Measurements from ENCODE around the gene APPBP2.
"Not testable (repeated sequence)": the region's sequence is repeated elsewhere in the genome, so short reads cannot be mapped to it uniquely, and the experiment has no call there.

The APPBP2 gene, protein sequence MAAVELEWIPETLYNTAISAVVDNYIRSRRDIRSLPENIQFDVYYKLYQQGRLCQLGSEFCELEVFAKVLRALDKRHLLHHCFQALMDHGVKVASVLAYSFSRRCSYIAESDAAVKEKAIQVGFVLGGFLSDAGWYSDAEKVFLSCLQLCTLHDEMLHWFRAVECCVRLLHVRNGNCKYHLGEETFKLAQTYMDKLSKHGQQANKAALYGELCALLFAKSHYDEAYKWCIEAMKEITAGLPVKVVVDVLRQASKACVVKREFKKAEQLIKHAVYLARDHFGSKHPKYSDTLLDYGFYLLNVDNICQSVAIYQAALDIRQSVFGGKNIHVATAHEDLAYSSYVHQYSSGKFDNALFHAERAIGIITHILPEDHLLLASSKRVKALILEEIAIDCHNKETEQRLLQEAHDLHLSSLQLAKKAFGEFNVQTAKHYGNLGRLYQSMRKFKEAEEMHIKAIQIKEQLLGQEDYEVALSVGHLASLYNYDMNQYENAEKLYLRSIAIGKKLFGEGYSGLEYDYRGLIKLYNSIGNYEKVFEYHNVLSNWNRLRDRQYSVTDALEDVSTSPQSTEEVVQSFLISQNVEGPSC

GRCh38 chr17:60525685-60526514 is at the start of gene APPBP2:
TSS of gene APPBP2 (minus strand) at chr17:60526242. CDS start at chr17:60525931, 311 bp downstream.
- DNase-seq (ENCODE audit: low read depth): peak; percentile 56

GRCh38 chr17:60573236-60574051 is 47.4 kb upstream of the APPBP2 start:
- DNase-seq (ENCODE audit: low read depth): no peak

DNA sequence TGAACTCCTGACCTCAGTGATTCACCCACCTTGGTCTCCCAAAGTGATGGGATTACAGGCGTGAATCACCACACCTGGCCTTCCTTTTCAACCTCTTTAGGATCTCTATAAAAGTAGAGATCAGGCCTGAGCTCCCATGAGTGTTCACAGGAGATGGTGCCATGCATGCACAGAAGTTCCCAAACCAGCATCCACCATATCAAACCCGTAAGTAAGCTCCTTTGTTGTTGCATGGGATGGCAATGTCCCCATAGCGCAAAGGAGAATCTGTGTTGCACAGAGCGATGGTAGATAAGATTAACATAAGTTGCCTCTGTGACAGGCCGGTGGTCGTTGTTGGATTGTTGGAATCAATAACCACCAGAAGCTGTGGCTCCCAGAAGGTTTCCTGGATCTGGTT is 39.2 kb upstream of the APPBP2 start:
- no peak for DNase-seq (ENCODE audit: low read depth)

DNA sequence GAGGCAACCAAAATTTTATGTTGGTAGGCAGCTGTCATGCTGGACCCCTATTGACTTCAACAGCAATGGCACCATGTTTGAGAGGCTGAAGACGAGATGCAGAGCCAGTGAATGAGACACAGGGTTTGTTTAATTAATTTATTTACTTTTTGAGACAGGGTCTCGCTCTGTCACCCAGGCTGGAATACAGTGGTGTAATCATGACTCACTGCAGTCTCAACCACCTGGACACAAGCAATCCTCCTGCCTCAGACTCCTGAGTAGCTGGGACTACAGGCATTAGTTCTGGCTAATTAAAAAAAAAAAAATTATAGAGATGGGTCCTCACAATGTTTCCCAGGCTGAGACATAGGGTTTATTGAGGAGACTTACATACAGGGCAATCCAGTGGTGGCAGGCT is 37.7 kb upstream of the APPBP2 start:
- no peak for DNase-seq (ENCODE audit: low read depth)

DNA sequence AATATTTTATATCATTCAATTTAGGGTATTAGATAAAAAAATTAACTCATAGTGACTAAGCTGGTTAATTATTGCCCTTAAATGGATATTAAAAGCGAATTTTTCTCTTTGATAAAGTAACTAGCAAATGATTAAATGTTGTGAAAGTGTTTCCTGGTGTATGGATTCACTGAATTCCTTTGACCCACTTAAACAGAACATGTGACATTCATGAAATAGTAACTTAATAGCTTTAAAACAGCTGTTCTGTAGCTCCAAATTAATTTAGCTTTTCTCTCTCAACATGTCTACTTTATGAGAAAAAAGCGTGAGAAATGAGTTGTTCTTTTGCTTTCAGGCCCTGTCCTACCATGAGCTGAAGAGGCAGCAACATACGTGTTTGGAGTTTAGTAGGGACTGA is 36.4 kb upstream of the APPBP2 start:
- no peak for DNase-seq (ENCODE audit: low read depth)

DNA sequence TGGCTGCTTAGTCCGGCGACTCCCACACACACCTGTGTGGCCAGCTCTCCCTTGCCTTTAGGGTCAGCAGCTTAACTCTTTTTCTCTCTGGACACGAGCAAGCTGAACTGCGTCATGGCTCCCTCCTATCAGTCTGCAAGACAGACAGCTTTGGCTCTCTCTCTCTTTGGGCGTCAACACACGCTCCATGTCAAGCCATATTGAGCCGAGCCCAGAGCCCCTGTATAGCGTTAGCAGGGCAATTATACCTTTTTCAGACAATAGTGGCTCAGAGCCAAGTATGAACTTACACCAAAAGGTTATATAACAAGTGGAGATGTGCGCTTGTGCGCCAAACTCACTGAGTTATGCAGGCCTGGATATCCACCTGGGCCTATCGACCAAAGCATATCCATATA is 34.8 kb upstream of the APPBP2 start:
- DNase-seq (ENCODE audit: low read depth): no peak

DNA sequence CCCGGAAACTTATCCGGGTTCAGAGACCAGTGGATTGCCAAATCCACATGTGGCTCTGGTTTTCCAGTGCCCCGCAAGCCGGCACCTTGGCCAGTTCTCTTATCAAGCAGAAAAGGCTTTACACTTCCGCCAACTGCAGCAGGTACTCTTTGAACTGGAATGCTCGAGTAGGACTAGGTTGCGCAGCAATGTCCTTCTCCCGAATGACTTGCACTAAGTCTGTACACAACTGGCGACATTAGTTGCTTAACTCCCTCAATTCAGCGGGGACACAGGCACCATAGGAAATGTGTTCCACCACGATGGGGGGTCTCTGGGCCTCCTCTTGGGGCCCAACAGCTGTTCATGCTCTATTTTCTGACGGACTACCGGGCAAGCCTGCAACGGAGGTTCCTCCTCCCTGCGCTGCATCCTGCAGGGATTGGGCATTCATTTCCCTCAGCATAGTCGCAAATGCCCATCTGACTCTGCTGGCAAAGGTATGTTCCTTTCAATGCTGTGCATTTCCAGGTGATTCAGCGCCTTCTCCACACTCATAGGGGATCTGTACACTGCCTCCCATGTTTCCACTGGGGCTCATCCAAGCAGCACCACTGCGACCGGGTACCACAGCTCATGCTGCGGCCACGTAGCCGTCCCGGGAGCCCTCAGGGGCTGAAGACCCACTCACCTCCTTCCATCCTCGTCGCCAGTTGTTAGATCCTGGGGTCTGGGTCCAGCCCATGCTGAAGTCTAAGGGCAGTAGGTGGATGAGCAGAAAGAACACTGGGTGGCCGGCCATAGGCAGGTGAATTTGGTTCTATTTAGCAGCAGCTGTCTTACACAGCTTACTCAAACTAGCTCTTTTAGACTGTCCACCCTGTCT is 34.2 kb upstream of the APPBP2 start:
- DNase-seq (ENCODE audit: low read depth): no peak

DNA sequence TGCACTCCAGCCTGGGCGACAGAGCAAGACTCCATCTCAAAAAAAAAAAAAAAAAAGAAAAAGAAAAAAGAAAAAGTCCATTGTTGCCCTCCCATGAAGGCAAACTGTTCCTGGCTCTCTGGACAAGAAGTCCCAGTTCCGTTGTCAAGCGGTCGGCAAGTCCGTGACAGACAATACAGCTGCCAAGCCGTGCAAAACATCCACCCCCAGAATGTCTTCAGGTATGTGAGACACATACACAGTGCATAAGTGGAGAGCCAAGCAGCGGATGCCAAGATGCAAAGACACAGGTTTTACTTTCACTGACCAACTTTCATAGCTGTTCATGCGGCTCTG is 33.6 kb upstream of the APPBP2 start:
- DNase-seq (ENCODE audit: low read depth): no peak

DNA sequence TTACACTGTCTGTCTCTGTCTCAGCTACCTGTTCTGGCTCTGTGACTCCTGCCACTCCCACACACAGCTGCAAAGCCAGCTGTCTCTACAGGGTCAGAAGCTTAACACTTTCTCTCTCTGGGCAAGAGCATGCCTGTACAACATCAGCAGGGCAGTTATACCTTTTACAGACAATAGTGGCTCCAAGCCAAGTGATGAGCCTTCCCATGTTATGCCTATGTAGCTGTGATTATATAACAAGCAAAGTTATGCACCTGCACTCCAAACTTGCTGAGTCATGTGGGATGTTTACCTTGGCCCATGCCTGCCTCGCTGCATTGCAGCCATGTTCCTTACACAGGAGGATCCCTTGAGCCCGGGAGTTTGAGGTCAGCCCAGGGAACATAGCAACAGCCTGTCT is 31.8 kb upstream of the APPBP2 start:
- no peak for DNase-seq (ENCODE audit: low read depth)

GRCh38 chr17:60555786-60556185 is 29.7 kb upstream of the APPBP2 start:
- no peak for DNase-seq (ENCODE audit: low read depth)

DNA sequence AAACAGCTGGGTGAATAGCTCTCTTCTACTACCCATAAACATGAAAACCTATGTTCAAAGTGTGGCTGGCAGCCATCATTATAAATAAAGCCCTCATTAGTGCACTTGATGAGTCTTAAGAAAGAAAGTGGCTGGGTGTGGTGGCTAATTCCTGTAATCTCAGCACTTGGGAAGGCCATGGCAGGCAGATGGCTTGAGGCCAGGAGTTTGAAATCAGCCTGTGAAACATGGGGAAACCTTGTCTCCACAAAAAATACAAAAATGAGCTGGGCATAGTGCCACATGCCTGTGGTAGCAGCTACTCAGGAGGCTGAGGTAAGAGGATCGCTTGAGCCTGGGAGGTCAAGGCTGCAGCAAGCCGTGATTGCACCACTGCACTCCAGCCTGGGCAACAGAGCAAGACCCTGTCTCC is 28.3 kb upstream of the APPBP2 start:
- no peak for DNase-seq (ENCODE audit: low read depth)

DNA sequence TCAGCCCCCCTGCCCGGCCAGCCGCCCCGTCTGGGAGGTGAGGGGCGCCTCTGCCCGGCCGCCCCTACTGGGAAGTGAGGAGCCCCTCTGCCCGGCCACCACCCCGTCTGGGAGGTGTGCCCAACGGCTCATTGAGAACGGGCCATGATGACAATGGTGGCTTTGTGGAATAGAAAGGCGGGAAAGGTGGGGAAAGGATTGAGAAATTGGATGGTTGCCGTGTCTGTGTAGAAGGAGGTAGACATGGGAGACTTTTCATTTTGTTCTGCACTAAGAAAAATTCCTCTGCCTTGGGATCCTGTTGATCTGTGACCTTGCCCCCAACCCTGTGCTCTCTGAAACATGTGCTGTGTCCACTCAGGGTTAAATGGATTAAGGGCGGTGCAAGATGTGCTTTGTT is 26.2 kb upstream of the APPBP2 start:
- not testable (repeated sequence) for DNase-seq (ENCODE audit: low read depth)

DNA sequence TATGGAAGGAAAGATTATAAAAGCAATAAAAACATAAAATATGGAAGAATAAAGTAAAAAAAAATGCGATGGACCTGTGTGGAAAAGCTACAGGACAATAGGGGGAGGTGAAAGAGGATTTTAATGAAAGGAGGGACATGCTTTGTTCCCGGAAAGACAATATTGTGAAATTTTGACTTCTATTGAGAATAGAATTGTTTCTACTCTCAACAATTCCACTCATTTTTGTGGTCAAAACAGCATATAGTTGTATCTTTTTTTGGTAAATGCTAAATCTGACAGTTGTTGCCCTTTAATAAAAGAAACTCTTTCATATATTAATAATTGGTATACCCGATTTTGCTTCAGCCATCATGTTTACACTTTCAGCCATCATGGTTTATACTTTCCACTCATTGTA is 22.9 kb upstream of the APPBP2 start:
- no peak for DNase-seq (ENCODE audit: low read depth)

DNA sequence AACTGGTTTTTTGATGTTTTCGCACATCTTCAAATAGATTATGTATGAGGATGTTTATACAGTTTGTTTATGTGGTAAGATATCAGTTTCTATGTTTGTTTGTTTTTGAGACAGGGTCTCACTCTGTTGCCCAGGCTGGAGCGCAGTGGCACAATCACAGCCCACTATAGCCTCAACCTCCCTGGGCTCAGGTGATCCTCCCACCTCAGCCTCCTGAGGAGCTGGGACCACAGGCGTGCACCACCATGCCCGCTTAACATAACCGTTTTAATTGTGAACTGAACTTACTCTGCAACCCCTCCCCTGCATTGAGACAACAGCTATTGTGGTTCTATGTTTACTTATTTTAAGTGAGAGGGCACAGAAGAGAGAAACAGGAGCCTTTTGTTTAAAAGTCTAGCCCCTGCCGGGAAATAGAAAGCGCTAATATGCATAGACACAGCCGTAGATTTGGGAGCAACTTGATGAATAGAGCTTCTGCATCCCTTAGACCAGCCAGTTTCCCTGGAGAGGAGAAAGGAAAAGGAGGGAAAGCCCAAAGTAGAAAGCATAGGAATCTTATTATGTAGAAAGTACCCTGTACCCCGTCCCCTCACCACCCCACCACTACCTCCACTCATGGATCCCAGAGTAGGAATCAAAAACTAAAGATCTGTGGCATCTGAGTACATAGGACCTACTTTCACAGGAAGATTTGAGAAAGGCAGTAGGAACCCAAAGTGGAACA is 19.6 kb upstream of the APPBP2 start:
- no peak for DNase-seq (ENCODE audit: low read depth)

DNA sequence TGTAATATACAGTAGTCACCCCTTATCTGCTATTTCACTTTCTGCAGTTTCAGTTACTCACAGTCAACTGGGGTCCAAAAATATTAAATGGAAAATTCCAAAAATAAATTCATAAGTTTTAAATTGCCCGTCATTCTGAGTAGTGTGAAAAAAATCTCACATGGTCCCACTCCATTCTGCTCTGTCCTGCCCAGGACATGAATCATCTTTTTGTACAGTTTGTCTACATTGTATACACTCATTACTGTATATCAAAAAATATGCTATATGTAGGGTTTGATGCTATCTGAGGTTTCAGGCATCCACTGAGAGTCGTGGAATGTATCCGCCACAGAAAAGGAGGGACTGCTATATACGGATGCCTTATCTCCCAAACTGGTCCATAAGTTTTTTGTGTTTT is 16.0 kb upstream of the APPBP2 start:
- no peak for DNase-seq (ENCODE audit: low read depth)

DNA sequence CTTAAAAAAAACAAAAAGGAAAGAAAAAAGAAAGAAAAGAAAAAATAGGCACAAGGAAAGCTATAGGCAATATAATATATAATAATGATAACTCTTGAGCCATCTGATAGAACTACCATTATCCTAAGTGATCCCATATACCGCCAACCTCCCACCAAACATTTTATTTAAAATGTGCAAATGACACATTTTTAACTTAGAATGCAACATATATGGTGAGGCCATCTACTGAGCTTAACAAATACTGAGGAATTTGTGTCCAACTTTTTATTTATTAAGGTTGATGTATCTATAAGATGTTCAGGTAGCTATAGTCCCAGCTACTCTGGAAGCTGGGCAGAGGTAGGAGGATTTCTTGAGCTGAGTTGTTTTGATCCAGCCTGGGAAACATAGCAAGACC is 14.4 kb upstream of the APPBP2 start:
- DNase-seq (ENCODE audit: low read depth): no peak

- no peak for DNase-seq (ENCODE audit: low read depth)
These were observed 13.8 kb upstream of the APPBP2 start for GRCh38 chr17:60539807-60540206.

DNA sequence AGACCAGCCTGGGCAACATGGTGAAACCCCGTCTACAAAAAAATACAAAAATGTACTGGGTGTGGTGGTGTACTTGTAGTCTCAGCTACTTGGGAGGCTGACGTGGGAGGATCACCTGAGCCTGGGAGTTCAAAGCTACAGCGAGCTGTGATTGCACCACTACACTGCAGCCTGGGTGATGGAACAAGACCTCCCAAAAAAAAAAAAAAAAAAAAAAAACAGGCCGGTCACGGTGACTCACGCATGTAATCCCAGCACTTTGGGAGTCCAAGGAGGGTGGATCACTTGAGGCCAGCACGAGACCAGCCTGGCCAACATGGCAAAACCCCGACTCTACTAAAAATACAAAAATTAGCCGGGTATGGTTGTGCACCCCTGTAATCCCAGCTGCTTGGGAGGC is 12.7 kb upstream of the APPBP2 start:
- no peak for DNase-seq (ENCODE audit: low read depth)

DNA sequence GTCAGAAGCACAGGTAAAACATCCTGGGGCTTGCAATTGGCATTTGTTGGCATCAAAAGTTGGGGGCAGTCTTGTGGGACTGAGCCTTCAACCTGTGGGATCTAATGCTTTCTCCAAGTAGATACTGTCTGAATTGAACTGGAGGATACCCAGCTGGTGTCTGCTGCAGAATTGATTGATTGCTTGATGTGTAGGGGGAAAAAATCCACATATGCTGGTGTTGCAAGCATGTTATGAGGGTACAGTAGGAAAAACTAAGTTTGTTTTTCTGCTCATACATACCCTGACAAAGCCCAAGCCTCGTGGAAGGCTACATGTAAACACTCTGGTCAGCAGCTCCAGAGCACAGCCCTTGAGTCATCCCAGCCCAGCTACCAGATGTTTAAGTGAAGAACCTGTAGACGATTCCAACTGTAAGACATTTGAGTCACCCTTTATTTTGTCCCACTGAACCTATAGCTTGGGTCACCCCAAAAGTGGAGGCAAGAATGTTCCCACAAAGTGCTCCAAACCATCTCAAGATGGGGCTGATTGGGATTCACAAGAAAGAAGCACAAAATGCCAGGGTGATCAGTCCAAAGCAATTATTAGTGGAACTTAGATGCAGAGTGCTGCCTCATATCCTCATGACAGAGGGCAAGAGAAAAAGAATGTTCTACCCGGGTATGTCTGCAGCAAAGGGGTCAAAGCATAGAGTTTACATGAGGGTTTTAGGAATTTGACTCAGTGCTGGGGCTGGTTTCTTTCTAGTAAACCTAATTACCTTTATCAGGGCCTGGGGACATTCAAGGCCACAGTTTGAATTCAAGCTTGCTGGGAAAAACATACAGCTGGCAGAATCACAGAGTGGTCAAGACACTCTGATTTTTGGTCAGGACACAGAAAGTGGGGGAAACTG is 9.6 kb upstream of the APPBP2 start:
- no peak for DNase-seq (ENCODE audit: low read depth)

All from stimulated activated CD8-positive, alpha-beta memory T cell treated with anti-CD3 and anti-CD28 coated beads, Interleukin-12 subunit alpha, Interleukin-12 subunit beta, amount 100 ng/mL, for 4 hours (primary cell).